ENCODE results near the gene MRPS23. TPM values are rescaled to one million over a fixed set of nuclear protein-coding genes. Genes with fewer than 3 reads are reported as not detected.

The MRPS23 gene
- total RNA-seq, 1 experiment from 2014 or later, result 87.3 TPM

DNA sequence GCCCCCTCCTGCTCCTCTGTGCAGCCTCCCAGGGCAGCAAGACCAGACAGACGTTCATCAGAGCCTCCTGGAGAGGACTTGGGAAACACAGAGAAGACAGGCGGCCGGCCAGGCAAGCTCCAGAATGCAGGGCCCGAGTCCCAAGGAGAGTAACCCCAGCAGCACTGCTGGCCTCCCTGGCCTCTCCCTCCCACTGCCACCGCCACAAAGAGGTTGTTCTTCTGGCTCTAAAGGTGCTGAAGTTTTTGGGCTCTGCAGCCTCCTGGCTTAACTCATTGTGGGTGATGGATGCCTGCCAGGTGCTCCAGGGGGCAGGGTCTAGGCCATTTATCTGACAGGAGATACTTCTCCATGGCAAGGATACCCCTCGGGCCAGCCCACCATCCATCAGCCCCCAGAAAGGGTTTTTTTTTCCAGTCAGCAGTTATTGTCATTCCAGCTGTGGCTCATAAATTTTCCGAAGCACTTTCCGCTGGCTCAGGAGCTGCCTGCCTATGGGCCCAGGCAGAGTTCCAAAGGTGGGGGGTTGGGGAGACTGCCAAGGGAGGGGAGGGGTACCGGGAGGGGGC is 32.0 kb upstream of the MRPS23 start:
- no peak for DNase-seq (ENCODE audit: low read depth, low spot score)
- in situ Hi-C loops (cut with HindIII; ENCODE audit: low pct_unique_long_range_greater_than_20kb, low sequenced_read_pairs), result no loop called here

DNA sequence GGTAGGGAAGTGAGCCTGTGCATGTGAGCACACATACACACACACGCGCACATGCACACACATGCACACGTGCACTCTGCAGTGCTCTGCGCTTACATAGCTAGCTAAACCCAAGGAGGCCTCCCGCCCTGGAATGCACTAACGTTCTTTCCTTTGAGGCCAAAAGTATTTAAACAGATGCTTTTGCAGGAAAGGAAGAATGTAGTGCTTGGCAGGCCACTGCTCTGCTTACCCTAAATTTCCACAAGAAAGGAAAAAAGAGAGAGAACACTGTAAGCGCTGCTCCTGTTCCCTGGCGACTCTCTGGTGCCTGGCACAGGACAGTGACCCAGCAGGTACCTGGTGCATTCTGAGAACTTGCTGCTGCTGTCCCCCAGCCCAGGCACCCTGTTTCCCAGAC is 31.3 kb upstream of the MRPS23 start:
- in situ Hi-C loops (cut with HindIII; ENCODE audit: low pct_unique_long_range_greater_than_20kb, low sequenced_read_pairs), result no loop called here
- DNase-seq (ENCODE audit: low read depth, low spot score), result no peak

DNA sequence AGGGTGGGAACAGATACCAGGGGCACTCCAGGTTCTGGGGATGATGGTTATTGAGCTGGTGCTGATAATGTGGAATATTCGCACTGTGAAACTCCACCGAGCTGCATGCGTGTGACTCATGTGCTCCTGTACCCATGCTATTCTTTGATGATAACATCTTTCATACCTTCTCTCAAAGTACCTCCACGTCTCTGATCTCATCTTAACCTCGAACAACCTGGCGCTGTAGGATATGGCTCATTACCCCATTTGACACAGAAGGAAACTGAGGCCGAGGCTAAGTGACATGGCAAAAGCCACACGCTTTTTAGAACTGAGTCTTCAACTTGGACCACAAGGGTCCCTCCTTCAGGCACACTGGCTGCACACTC is 30.2 kb upstream of the MRPS23 start:
- no peak for DNase-seq (ENCODE audit: low read depth, low spot score)
- in situ Hi-C loops (cut with HindIII; ENCODE audit: low pct_unique_long_range_greater_than_20kb, low sequenced_read_pairs), result no loop called here

DNA sequence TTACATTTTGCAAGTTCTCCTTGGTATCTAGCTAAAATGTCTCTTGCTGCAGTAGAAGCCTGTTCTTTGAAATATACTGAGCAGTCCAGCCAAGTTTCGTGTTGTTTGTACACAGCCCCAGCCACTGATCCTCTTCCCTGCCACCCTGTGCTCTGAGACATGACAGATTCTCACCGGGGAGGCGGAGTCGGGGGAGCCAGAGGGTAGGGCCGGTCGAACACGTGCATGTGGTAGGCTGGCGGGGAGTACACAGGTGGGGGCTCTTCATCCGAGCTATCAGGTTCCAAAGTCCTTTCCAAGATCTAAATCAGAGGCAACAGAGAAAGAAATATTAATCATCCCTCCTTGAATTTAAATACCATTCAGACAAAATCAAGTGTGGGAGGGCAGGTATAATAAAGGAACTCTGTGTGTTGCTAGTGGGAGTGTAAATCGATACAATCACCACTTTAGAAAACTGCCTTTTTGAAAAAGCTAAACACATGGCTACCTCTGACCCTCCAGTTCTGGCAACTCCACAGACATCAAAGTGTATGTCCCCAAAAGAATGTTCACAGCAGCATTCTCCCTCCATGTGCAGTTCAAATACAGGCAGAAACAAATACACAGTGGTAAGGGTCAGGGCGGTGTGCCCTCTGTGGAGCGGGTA is 29.7 kb upstream of the MRPS23 start:
- DNase-seq (ENCODE audit: low read depth, low spot score), result no peak

DNA sequence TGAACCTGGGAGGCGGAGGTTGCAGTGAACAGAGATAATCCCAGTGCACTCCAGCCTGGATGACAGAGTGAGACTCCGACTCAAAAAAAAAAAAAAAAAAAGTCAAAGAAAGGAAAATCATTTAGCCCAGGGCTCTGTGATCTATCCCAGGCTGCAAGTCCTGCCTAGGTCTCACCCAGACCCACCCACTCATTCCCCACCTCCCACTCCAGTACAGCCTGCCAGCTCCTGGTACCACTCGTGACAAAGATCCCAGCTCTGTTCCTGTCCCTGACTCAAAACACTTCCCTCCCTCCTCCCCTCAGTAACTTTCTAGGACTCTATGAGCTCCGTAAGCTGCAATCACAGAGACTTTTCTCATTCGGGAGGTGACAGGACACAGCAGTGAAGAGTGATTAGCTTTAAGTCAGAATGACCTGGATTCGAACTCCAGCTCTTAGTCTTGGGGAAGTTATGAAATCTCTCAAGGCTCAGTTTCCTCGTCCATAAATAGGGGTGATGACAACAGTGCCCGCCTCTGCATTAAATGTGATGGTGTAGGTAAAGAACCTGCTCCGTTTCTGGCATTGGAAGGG is 28.0 kb upstream of the MRPS23 start:
- in situ Hi-C loops (cut with HindIII; ENCODE audit: low pct_unique_long_range_greater_than_20kb, low sequenced_read_pairs), result no loop called here
- DNase-seq (ENCODE audit: low read depth, low spot score), result no peak

More for the DNA sequence above, 29.7 kb upstream of the MRPS23 start:
- in situ Hi-C loops (cut with HindIII; ENCODE audit: low pct_unique_long_range_greater_than_20kb, low sequenced_read_pairs), result no loop called here

DNA sequence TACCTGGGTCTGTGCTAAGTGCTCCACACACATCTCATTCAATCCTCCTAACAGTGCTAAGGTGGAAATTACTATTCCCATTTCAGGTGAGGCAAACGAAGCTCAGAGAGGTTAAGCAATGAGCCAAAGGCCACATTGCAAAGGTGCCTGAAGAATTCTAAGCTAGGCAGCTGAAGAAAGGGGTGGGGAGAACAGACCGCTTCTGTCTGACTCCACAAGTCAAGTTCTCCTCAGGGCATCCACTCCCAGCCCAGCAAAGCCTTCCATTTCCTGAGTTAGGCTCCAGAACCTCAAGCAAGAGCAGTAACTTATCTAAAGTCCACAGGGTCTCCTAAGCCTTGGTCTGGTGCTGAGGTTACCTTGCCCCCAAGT is 27.0 kb upstream of the MRPS23 start:
- in situ Hi-C loops (cut with HindIII; ENCODE audit: low pct_unique_long_range_greater_than_20kb, low sequenced_read_pairs), result no loop called here
- DNase-seq (ENCODE audit: low read depth, low spot score), result peak; percentile 41

DNA sequence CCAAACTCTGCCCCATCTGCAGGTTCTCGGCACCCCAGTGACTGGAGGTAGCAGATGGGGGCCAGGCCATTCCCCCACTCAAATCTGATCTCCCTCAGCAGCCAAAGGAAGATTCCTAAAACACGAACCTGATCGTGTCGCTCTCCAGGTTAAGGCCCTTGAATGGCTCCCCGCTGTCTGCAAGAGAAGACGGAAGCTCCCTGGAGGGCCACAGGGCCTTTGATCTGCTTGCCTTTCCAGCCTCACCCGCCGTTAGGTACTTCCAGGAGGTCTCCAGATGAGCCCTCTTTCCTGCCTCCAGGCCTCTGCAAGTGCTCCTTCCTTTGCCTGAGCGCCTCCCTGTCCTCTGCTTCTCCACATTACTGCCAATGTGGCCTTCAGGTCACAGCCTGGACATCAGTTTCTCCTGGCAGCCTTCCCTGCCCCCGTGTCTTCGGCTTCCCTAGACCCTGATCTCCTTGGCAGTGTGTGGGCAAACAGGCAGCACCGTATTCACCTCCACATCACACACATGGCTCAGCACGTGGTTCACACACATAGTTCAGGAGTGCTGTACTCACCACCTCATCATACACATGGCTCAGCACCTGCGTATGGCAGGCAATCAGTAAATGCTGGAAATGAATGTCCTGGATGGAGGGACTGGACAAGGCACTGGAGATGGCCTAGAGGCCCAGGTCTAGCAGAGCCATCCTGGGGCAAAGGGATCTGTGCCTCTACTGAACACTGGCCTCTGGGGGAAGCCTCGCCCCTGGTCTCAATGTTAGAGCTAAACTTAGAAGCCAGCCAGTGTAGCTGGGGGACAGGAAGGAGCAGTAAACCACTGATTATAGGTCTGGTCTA is 26.4 kb upstream of the MRPS23 start:
- DNase-seq (ENCODE audit: low read depth, low spot score), result no peak
- in situ Hi-C loops (cut with HindIII; ENCODE audit: low pct_unique_long_range_greater_than_20kb, low sequenced_read_pairs), result no loop called here

DNA sequence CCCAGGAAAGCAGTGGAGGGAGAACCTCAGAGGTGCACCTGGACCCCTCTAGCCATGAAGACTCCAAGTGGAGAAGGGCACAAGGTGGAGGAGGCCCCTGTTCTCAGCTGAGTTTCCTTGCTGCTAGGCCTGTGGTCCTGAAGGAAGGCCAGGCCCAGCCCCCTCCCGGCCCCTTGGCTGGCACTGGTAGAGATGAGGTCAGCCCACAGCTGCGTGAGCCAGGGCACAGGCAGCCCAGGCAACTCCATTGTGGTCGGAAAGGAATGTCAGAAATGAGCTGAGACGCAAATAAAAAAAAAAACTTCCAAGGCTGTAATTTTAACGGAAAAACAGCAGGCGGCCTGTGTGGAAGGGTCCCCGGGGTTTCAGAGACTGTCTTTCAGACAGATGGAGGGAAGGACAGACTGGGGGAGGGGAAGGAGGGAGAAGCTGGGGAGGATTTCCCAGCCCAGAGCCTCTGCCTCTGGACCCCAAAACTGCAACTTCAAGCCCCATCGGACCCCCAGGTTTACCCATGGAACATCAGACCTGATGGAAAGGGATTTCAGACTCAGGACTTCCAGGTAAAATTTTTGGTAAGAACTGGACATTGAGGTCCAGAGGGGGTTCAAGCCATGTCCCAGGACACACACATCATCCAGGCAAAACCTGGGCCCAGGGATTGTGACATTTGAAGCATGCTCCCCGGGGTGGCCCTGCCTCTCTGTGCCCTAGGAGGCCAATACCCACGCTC is 25.6 kb upstream of the MRPS23 start:
- DNase-seq (ENCODE audit: low read depth, low spot score), result peak; percentile 93
- in situ Hi-C loops (cut with HindIII; ENCODE audit: low pct_unique_long_range_greater_than_20kb, low sequenced_read_pairs), result no loop called here

DNA sequence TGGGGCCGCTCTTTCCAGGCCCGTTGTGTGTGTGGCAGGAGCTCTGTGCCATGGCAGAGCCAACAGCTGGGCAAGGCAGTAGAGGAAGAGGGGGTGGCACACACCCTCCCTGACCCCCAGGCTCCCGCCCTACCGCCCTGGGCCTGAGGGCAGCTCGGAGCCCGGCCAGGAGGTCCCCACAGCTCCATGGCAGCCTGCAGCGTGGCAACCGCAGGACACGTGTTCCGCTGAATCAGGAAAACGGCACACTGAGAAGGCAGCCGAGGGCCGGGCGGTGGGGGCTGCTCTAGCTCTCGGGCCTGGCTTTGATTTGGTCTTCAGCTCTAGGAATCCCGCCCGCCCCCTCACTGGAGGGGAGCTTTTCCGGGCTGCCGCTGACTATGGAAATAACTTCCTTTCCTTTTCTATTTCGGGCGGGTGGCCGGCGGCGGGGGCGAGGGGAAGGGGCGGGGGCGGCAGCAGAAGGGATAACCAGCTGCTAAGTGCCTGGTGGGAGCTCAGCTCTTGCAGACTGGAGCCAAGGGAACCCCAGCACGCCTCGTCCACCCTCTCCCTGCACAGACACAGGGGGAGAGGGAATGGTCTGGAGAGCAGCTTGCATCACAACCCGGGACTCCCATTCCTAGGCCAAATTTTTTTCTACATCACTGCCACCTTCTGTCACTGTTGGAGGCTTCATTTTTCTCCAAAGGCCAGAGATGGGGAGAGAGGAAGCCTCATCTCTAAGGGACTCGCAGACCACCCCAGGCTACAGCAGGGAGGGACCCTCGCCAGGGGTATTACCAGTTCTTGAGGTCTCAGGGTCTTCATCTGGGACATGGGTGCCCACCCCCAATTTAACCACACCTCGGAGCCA is 24.8 kb upstream of the MRPS23 start:
- no peak for DNase-seq (ENCODE audit: low read depth, low spot score)
- in situ Hi-C loops (cut with HindIII; ENCODE audit: low pct_unique_long_range_greater_than_20kb, low sequenced_read_pairs), result no loop called here

DNA sequence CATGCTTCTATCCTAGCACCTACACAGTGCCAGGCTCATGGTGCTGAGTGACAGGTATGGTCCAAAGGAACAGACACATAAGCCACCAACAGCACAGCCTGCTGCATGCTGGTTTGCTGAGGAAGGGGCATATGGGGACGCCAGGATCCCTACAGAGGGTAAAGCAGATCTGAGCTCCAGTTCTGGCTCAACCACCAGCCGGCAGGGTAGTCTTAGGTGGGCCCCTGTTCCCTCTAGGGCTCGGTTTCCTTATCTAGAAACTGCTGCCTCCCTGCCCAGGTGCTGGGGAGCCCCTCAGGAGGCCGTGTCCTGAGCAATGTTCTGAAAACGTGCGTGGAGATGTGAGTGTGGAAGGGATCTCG is 24.2 kb upstream of the MRPS23 start:
- DNase-seq (ENCODE audit: low read depth, low spot score), result no peak
- in situ Hi-C loops (cut with HindIII; ENCODE audit: low pct_unique_long_range_greater_than_20kb, low sequenced_read_pairs), result no loop called here

DNA sequence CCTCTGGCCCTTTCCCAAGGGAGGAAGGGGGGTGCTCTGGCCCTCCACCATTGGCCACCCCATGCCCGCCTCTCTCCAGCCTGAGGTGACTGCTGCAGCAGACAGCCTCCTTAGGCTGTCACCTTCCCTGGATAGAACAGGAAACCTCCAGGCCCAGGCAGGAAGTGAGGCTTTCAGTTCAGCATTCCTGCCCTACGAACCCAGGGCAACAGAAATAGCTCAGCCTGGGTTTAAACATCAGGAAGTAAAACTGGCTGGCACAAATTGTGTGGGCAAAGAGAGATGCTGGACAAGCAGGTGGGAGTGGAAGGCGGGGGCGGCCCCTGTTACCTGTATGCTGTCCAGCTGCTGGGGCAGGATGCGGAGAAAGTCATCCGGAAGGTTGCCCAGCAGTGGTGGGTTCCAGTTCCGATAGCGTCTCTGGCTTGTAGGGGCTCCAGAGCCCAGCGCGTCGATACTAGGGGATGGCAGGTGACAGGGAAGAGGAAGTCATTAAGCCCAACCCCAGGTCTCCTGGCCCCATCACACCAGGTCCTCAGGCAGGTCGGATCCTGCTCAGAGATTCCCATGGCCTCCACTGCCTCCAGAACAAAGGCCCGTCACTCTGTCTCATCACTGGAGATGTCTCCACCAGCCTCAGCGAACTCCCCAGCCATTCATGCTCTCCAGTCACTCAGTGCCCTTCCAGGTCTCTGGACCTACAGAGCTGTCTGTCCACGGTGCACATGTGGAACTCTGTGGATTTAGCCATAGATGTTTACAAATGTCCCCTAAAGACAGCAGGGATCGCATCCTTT is 23.6 kb upstream of the MRPS23 start:
- in situ Hi-C loops (cut with HindIII; ENCODE audit: low pct_unique_long_range_greater_than_20kb, low sequenced_read_pairs), result no loop called here
- no peak for DNase-seq (ENCODE audit: low read depth, low spot score)

DNA sequence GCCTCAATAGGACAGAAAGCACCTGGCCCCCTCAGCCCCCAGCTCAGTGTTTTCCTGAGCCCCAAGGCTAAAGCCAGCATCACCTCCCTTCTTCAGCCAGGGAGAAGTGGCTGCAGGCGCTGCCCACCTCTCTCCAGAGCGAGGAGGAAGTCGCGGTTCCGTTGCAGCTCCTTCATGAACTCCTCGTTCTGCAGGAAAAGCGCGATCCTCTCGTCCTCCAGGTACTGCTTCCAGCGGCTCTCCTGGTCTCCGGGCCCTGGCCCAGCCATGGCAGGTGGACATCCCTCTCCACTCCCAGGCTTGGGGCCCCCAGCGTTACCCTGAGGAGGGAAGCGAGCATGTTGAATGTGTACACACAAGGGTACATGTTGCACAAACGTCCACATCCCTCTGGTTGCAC is 22.7 kb upstream of the MRPS23 start:
- DNase-seq (ENCODE audit: low read depth, low spot score), result no peak
- in situ Hi-C loops (cut with HindIII; ENCODE audit: low pct_unique_long_range_greater_than_20kb, low sequenced_read_pairs), result no loop called here

DNA sequence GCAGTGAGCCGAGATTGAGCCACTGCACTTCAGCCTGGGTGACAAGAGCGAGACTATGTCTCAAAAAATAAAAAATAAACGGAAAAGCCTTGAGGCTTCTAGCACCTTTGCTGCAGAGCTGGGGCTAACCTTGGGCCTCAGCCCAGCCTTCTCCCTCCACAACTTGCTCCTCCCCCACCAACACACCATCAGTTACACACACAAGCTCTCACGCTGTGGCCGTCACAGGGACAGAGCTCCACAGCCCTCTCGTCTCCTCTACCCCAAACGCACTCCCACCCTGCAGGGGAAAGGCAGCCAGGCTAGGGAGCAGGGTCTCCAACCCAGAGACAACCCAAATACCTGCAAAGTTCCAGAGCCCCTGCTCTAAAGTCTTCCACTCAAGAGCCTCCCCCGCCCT is 22.0 kb upstream of the MRPS23 start:
- in situ Hi-C loops (cut with HindIII; ENCODE audit: low pct_unique_long_range_greater_than_20kb, low sequenced_read_pairs), result no loop called here
- DNase-seq (ENCODE audit: low read depth, low spot score), result no peak

DNA sequence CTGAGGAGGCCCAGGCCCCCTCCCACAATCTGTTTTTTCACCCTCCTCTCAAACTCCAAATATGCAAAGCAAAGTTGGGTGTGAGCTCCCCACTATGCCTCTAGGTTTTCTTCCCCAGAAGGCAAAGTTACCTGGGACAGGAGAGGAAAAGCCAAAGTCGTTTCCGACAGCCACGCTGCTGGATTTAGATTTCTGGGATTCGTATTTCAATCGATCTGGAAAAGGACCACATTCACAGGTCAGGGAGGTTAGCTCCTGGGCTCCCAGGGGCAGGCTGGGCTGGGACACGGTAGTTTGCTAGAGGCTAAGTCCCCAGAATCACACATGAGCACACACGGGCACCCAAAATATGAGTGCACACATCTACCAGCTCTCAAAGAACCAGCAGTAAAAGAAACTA is 21.3 kb upstream of the MRPS23 start:
- DNase-seq (ENCODE audit: low read depth, low spot score), result no peak
- in situ Hi-C loops (cut with HindIII; ENCODE audit: low pct_unique_long_range_greater_than_20kb, low sequenced_read_pairs), result no loop called here

DNA sequence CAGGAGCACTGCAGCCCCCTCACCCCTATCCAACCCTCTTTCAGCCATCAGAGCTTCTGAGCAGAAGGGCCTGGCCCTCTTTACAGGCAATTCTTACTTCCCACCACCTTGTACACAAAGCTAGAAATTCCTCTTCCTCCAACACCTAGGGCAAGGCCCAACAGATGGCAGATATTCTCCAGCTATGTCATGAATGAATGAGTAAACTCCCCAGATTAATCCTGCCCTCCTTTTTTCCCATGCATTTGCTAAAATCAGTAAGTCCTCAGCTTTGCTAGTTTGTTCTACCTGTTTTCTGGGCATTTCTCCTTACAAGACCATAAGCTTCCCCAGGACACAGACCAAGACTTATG is 20.4 kb upstream of the MRPS23 start:
- in situ Hi-C loops (cut with HindIII; ENCODE audit: low pct_unique_long_range_greater_than_20kb, low sequenced_read_pairs), result no loop called here
- DNase-seq (ENCODE audit: low read depth, low spot score), result no peak

DNA sequence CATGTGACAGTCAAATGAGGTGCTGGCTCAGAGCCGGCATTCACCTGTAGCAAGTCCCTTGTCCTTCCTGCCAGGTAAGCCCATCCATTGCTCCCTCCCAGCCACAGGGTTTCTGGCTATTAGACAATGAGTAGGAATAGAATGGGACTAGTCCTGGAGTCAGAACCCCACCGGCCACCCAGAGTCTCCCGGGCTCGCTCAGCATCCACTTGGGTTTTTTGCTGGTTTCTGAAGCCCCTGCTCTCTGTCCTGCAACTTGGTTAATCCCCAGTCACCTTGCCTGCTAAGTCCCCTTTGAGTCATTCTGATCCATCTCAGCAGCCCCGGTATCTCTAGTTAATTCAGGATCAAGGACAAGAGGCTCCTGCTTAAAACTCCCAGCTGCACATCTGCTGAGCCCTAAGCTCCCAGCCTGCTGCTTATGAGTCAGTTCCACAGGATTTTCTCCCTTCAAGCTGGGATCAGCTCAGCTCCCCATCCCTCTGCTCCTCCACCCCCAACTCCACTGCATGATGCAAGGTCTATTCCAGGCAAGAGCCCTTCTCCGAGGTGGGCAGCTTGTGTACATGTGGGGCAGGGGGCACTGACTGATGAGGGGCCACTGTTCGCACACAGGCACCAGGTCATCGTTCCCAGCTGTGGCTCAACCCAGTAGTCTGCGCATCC is 19.9 kb upstream of the MRPS23 start:
- no peak for DNase-seq (ENCODE audit: low read depth, low spot score)
- in situ Hi-C loops (cut with HindIII; ENCODE audit: low pct_unique_long_range_greater_than_20kb, low sequenced_read_pairs), result no loop called here

All from SK-MEL-5 (cell line).